Measurements from ENCODE around the gene CASKIN1.

CASKIN1 gene

DNA sequence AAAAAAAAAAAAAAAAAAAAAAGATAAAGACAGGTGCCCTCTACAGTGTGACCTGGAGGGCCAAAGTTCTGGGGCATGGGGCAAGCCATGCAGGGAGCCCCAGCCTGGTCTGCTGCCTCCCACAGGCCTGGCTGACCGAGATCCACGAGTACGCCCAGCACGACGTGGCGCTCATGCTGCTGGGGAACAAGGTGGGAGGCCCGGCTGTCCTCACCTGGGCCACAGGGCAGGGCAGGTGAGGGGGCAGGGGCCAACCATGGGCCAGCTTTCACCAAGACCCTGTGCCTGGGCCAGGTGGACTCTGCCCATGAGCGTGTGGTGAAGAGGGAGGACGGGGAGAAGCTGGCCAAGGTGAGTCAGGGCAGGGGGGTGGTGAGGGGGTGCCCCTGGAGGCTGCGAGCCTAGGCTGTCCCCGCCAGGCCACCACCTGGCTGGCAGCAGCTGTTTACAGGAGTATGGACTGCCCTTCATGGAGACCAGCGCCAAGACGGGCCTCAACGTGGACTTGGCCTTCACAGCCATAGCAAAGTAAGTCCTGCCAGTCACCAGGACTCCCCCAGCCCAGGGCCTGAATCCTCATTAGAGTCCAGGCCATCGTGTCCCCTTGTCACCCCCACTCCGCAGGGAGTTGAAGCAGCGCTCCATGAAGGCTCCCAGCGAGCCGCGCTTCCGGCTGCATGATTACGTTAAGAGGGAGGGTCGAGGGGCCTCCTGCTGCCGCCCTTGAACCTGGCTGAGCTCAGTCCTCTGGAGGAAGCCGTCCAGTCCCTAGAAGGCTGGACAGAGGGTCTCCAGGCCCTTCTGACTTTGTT, 43.5 kb downstream of the CASKIN1 start:
- Histone ChIP-seq H3K9me3 (ENCODE audit: low read length) (no peaks in the 10 kb centered on the region), H3K27ac (ENCODE audit: low read depth, low read length, poor library complexity, severe bottlenecking) (peak overlapping the region; percentile 46), H3K4me2 (ENCODE audit: low read length) (peak overlapping the region; percentile 96), H3K4me3 (ENCODE audit: low read depth, low read length, poor library complexity, severe bottlenecking) (peak overlapping the region; percentile 72), H3K9ac (ENCODE audit: low read length) (peak overlapping the region; percentile 82), H3K27me3 (ENCODE audit: insufficient read depth, low read length) (no peaks in the 10 kb centered on the region), H3K79me2 (ENCODE audit: insufficient read depth, low read length) (peaks cover 11% of the 10 kb centered on the region; the same call in 1 of the 2 replicates), H4K20me1 (ENCODE audit: insufficient read depth, low read length) (no peaks in the 10 kb centered on the region), H3F3A (ENCODE audit: insufficient read depth, low read length) (0 out of 2 replicates have a peak, but pooled peaks cover 5% of the 10 kb centered on the region), H3K9me2 (ENCODE audit: low read depth, low read length) (no peaks in the 10 kb centered on the region), H2AFZ (ENCODE audit: low read length) (no peak overlapping the region), H3K36me3 (ENCODE audit: insufficient read depth, low read length) (peaks cover 43% of the 10 kb centered on the region), H3K4me1 (ENCODE audit: insufficient read depth, low read length, severe bottlenecking) (peaks cover 72% of the 10 kb centered on the region)
- TF ChIP-seq, protein P1, sequence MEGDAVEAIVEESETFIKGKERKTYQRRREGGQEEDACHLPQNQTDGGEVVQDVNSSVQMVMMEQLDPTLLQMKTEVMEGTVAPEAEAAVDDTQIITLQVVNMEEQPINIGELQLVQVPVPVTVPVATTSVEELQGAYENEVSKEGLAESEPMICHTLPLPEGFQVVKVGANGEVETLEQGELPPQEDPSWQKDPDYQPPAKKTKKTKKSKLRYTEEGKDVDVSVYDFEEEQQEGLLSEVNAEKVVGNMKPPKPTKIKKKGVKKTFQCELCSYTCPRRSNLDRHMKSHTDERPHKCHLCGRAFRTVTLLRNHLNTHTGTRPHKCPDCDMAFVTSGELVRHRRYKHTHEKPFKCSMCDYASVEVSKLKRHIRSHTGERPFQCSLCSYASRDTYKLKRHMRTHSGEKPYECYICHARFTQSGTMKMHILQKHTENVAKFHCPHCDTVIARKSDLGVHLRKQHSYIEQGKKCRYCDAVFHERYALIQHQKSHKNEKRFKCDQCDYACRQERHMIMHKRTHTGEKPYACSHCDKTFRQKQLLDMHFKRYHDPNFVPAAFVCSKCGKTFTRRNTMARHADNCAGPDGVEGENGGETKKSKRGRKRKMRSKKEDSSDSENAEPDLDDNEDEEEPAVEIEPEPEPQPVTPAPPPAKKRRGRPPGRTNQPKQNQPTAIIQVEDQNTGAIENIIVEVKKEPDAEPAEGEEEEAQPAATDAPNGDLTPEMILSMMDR (IDR thresholded peaks at IDR 0.05; ENCODE audit: low read length), result no peak; the same call in 1 of the 2 replicates
- TF ChIP-seq EZH2 (IDR thresholded peaks at IDR 0.05; ENCODE audit: borderline replicate concordance, low read length), result no peak

DNA sequence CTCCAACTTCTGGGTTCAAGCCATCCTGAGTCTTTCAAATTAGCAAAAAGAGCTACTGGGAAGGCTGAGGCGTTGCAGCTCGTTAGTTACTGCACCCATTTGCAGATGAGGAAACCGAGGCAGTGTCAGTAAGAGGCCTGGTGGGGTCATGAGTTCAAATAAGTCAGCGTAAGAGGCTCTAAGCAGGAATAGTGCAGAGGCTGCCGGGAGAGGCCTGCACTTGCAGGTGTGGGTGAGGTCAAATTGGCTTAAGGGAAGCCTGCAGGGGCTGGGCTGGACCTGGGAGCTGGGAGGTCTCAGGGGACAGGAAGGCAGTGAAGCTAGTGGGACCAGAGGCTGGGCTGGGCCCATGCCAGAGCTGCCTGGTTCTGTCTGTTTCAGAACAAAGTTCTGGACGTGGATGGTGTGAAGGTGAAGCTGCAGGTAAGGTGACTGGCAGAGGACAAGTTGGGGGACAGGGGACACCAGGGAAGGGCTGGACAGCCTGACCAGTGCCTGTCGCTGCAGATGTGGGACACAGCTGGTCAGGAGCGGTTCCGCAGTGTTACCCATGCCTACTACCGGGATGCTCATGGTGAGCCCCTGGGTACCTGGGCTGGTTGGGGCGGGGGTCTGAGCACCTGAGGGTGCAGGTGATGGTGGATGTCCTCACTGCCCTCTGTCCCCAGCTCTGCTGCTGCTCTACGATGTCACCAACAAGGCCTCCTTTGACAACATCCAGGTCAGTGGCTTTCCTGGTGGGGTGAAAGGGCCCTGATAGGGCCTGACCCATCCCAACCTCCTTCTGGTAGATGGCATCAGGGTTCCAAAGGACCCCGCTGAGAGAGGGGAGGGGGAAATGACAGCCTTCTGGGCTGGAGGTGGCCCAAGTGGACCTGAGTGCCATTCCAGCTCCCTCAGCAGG, 45.0 kb downstream of the CASKIN1 start:
- Histone ChIP-seq H3K9me2 (ENCODE audit: low read depth, low read length) (no peaks in the 10 kb centered on the region), H3K27ac (ENCODE audit: low read depth, low read length, poor library complexity, severe bottlenecking) (no peak overlapping the region), H3K4me2 (ENCODE audit: low read length) (peak overlapping the region; percentile 96), H3K27me3 (ENCODE audit: insufficient read depth, low read length) (no peaks in the 10 kb centered on the region), H2AFZ (ENCODE audit: low read length) (no peak overlapping the region), H3K36me3 (ENCODE audit: insufficient read depth, low read length) (peaks cover 43% of the 10 kb centered on the region), H3K9ac (ENCODE audit: low read length) (no peak overlapping the region; the same call in 1 of the 2 replicates), H3K4me1 (ENCODE audit: insufficient read depth, low read length, severe bottlenecking) (peaks cover 58% of the 10 kb centered on the region), H3K4me3 (ENCODE audit: low read depth, low read length, poor library complexity, severe bottlenecking) (peak overlapping the region; percentile 72), H3K9me3 (ENCODE audit: low read length) (no peaks in the 10 kb centered on the region), H4K20me1 (ENCODE audit: insufficient read depth, low read length) (no peaks in the 10 kb centered on the region), H3K79me2 (ENCODE audit: insufficient read depth, low read length) (peaks cover 4% of the 10 kb centered on the region; the same call in 1 of the 2 replicates), H3F3A (ENCODE audit: insufficient read depth, low read length) (0 out of 2 replicates have a peak, but pooled peaks cover 5% of the 10 kb centered on the region)
- TF ChIP-seq, protein P1 (IDR thresholded peaks at IDR 0.05; ENCODE audit: low read length), result no peak
- TF ChIP-seq EZH2 (IDR thresholded peaks at IDR 0.05; ENCODE audit: borderline replicate concordance, low read length), result no peak

DNA sequence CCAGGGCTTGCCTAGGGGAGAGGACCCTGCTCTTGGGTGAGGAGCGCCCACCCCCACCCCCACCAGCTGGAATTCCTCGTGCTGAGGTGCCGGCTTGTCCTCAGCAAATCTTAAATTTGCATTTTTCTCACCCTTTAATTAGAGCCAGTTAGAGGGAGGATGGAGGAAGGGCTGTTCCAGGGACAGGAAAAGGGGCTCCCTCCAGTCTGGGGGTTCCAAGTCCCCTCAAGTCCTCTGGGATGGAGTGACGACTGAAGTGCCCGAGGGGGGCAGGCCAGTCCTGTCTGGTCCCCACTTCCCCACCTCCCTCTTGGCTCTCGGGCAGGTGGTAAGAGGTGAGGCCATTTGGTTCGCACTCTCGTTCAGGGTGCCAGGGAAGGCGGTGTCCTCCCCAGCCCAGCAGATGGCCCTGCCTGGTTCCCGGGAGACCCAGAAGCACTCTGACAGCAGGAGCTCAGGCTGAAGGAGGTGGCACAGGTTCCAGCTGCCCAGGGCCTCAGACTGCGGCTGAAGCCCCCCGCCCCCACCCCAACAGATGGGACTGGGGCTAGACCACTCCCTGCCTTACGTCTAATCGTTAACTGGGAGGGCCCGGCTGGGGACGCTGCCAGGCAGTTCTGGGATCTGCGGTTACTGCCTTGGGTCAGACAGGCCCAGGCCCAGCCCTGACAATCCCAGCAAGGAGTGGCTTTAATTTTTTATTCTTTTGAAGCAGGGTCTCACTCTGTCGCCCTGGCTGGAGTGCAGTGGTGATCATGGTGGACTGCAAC, 45.8 kb downstream of the CASKIN1 start:
- H2AFZ ChIP-seq (ENCODE audit: low read length), result no peak overlapping the region
- TF ChIP-seq, protein P1 (IDR thresholded peaks at IDR 0.05; ENCODE audit: low read length), result no peak
- H3K9ac ChIP-seq (ENCODE audit: low read length), result no peak overlapping the region; the same call in 1 of the 2 replicates
- H3K9me3 ChIP-seq (ENCODE audit: low read length), result no peaks in the 10 kb centered on the region
- H3K4me2 ChIP-seq (ENCODE audit: low read length), result peak overlapping the region; percentile 96
- H3K27me3 ChIP-seq (ENCODE audit: insufficient read depth, low read length), result no peaks in the 10 kb centered on the region
- H4K20me1 ChIP-seq (ENCODE audit: insufficient read depth, low read length), result no peaks in the 10 kb centered on the region
- 0 out of 2 replicates have a peak, but pooled peaks cover 5% of the 10 kb centered on the region for H3F3A ChIP-seq (ENCODE audit: insufficient read depth, low read length)
- H3K27ac ChIP-seq (ENCODE audit: low read depth, low read length, poor library complexity, severe bottlenecking), result no peak overlapping the region
- no peaks in the 10 kb centered on the region for H3K9me2 ChIP-seq (ENCODE audit: low read depth, low read length)
- H3K4me3 ChIP-seq (ENCODE audit: low read depth, low read length, poor library complexity, severe bottlenecking), result peak overlapping the region; percentile 30
- H3K36me3 ChIP-seq (ENCODE audit: insufficient read depth, low read length), result peaks cover 43% of the 10 kb centered on the region
- peaks cover 58% of the 10 kb centered on the region for H3K4me1 ChIP-seq (ENCODE audit: insufficient read depth, low read length, severe bottlenecking)
- no peaks in the 10 kb centered on the region for H3K79me2 ChIP-seq (ENCODE audit: insufficient read depth, low read length)
